ENCODE data around the gene SYCP1.

DNA sequence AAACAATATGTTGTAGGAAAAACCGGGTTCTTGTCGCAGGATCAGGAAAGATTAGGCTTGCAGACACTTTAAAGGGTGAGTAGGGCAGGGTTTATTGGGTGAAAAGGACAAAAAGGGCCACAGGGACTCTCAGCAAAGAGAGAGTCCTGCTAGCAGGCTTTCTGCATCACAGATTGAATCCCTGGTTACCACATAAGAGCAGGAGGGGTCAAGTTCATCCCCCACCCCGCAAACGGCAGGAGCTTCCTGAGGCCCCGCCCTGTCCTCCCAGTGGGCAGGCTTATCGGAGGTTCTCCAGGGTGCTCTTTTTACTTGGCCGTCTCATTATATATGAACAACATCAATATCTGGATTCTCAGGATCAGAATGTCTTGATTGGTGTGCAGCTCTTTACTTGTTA lies 47.7 kb downstream of the SYCP1 start:
- TF ChIP-seq CTCF (IDR thresholded peaks at IDR 0.05) (no peak), POLR2A (IDR thresholded peaks at IDR 0.05) (no peak), POLR2AphosphoS5 (IDR thresholded peaks at IDR 0.05) (no peak)

Measured in transverse colon (tissue), 4 donors.